ENCODE measurements around the gene MRPL22.

The MRPL22 gene

GRCh38 chr5:154962494-154962893 is 21.6 kb downstream of the MRPL22 start:
- H3K27ac ChIP-seq, result no peak overlapping the region
- TF ChIP-seq ZFX (IDR thresholded peaks at IDR 0.05), result no peak
- TF ChIP-seq CTCF (conservative IDR thresholded peaks at IDR 0.05), result no peak

GRCh38 chr5:154966081-154966841 is 25.4 kb downstream of the MRPL22 start:
- TF ChIP-seq ZFX (IDR thresholded peaks at IDR 0.05), result no peak
- no peak for TF ChIP-seq CTCF (conservative IDR thresholded peaks at IDR 0.05)
- no peak overlapping the region for H3K27ac ChIP-seq

DNA sequence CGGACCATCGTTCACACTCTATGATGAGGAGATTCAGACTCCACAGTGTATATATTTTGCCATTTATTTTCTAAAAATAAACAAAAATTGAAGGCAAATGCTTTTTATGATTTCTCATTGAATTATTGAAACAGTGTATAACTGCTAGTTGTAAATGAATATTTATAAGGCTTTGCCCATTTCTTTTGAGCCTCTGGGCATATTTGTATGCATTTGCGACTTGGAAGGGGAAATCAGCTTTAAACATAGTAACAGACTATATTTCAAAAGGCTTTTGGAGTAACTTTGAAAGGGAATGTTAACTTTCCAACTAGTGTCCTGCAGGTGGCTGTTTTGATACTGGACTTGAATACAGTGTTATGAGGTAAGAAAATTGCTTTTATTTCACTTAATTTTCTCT is 26.0 kb downstream of the MRPL22 start:
- no peak overlapping the region for H3K27ac ChIP-seq
- TF ChIP-seq CTCF (conservative IDR thresholded peaks at IDR 0.05), result no peak
- no peak for TF ChIP-seq ZFX (IDR thresholded peaks at IDR 0.05)

- no peak overlapping the region for H3K27ac ChIP-seq
- TF ChIP-seq ZFX (IDR thresholded peaks at IDR 0.05), result no peak
- TF ChIP-seq CTCF (conservative IDR thresholded peaks at IDR 0.05), result peak; percentile 82
These were observed 26.6 kb downstream of the MRPL22 start for GRCh38 chr5:154967421-154968024.

GRCh38 chr5:154968953-154969352 is 28.1 kb downstream of the MRPL22 start:
- TF ChIP-seq ZFX (IDR thresholded peaks at IDR 0.05), result no peak
- TF ChIP-seq CTCF (conservative IDR thresholded peaks at IDR 0.05), result no peak
- no peak overlapping the region for H3K27ac ChIP-seq

DNA sequence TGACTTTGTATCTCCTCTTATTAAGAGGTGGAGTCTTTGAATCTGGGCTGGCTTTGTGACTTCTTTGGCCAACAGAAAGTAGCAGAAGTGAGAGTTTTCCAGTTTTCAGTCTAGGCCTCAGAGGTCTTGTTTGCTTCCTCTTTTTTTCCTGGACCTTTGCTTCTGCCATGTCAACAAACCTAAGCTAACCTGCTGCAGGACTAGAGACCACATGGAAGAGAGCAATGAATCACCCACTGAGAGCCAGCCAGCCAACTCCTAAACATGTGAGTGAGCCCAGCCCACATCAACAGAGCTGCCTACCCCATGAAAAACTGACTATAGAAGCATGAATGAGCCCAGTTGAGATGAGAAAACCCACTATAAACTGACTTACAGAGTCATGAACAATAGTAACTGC is 29.9 kb downstream of the MRPL22 start:
- TF ChIP-seq ZFX (IDR thresholded peaks at IDR 0.05) (no peak), CTCF (conservative IDR thresholded peaks at IDR 0.05) (no peak)
- H3K27ac ChIP-seq, result no peak overlapping the region

DNA sequence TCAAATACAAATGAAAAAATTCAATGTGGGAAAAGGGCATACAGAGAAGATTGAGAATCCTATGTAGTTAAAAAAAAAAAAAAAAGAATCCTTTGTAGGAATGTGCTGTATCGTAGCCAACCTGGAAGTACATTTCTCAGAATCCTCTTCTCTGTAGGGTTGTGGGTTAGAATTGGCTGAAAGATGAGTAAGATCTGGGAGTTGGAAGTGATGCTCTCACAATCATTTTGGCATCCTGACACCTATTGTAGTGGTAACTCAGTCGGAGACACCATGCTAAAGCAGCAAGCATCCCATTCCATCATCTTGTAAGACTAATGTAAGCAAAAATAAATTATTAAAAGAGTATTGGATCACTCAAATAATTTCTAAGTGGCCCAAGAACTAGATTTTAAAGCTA is 30.6 kb downstream of the MRPL22 start:
- H3K27ac ChIP-seq, result no peak overlapping the region
- no peak for TF ChIP-seq ZFX (IDR thresholded peaks at IDR 0.05)
- no peak for TF ChIP-seq CTCF (conservative IDR thresholded peaks at IDR 0.05)

Measured in C4-2B (cell line).